ENCODE results near the gene CDKL5. TPM values are rescaled to one million over a fixed set of nuclear protein-coding genes. Genes with fewer than 3 reads are reported as not detected.

Gene CDKL5
- total RNA-seq, 6 experiments from 2014 or later: 5.6 to 5.9 (median 5.8) TPM

DNA sequence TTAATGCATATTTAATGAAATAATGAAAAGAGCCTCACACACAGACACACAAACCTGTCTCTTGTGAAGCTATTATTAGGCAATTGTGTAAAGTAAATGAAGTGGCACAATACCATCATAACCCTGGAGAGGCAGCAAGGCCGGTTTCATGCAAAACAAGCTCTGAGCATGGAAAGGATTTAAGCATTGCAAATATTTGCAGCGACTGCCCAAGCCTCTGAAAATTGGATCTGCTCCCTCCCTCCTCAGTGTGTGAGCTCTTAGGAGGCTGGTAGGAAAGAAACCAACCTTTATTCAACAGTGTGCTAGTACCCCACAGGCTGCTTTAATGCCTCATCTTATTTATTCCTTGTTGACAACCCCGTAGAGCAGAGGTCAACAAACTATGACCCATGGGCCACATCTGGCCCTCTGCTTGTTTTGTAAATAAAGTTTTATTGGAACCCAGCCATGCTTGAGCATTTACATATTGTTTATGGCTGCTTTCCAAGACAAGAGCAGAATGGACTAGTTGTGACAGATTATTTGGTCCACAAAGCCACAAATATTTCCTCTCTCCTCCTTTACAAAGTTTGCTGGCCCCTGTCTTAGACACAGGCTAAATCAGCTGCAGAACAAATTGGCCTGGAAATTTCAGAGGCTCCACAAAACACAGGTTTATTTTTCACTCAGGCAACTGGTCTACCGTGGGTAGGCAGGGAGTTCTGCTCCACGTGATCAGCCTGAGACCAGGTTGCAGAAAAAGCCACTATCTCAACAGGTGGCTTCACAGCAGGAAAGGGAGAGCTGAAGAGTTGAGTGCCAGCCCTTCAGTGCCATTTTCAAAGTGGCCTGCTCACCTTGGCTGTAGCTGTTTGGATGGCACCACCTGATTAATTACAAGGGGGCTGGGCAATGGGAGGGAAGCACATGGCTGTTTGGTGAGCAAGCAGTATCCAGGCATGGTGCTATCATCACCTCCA lies 229.7 kb downstream of the CDKL5 start:
- Mint-ChIP-seq H3K9me3 (no peaks in the 10 kb centered on the region), H3K4me1 (ENCODE audit: low read depth) (no peaks in the 10 kb centered on the region), H3K27me3 (ENCODE audit: insufficient read depth) (peaks cover 1% of the 10 kb centered on the region; the same call in 1 of the 2 replicates), H3K36me3 (ENCODE audit: low read depth) (no peaks in the 10 kb centered on the region), H3K27ac (no peak overlapping the region), H3K4me3 (no peak overlapping the region)
- no peak for DNase-seq
- TF ChIP-seq, protein P1, sequence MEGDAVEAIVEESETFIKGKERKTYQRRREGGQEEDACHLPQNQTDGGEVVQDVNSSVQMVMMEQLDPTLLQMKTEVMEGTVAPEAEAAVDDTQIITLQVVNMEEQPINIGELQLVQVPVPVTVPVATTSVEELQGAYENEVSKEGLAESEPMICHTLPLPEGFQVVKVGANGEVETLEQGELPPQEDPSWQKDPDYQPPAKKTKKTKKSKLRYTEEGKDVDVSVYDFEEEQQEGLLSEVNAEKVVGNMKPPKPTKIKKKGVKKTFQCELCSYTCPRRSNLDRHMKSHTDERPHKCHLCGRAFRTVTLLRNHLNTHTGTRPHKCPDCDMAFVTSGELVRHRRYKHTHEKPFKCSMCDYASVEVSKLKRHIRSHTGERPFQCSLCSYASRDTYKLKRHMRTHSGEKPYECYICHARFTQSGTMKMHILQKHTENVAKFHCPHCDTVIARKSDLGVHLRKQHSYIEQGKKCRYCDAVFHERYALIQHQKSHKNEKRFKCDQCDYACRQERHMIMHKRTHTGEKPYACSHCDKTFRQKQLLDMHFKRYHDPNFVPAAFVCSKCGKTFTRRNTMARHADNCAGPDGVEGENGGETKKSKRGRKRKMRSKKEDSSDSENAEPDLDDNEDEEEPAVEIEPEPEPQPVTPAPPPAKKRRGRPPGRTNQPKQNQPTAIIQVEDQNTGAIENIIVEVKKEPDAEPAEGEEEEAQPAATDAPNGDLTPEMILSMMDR (IDR thresholded peaks at IDR 0.05): no peak

DNA sequence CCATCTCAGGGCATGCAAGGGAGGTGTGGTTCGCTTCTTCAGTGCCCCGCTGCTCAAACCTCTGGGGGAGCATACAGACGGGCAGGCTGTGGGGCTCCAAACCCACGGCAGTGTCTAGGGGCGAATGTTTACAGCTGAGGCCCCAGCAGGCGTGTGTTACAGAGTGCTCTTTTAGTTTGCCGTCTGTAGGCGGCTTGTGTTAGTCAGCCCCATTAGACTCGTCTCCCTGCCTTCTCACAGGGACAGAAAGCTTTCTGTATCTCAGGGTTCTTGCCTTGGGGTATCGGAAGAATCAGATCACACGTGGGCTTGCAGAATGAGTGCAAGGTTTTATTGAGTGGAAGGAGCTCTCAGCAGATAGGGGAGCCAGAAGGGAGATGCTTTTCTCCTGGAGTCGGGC lies 235.9 kb downstream of the CDKL5 start:
- H3K4me1 Mint-ChIP-seq (ENCODE audit: low read depth): no peaks in the 10 kb centered on the region
- no peaks in the 10 kb centered on the region; the same call in 1 of the 2 replicates for H3K9me3 Mint-ChIP-seq
- no peaks in the 10 kb centered on the region for H3K36me3 Mint-ChIP-seq (ENCODE audit: low read depth)
- H3K4me3 Mint-ChIP-seq: no peak overlapping the region
- TF ChIP-seq, protein P1 (IDR thresholded peaks at IDR 0.05): no peak
- H3K27ac Mint-ChIP-seq: no peak overlapping the region
- DNase-seq: no peak
- H3K27me3 Mint-ChIP-seq (ENCODE audit: insufficient read depth): no peaks in the 10 kb centered on the region; the same call in 1 of the 2 replicates

DNA sequence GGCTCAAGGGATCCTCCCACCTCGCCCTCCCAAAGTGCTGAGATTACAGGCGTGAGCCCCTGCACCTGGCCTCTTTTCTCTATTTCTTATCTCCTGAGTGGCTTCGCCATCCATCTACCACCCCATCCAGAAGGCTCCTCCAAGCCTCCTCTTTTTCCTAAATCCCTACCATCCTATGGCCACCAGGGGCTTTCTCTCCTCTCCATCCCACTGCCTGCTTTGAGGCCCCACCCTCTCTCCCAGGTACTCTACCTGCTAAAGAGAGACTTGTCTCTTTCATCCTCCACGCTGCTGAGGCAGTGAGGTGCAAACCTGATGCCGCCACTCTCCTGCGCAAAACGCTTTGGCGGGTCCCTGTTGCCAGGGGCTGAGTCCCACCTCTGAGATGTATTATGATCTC lies 239.5 kb downstream of the CDKL5 start:
- H3K9me3 Mint-ChIP-seq: no peaks in the 10 kb centered on the region; the same call in 1 of the 2 replicates
- H3K4me1 Mint-ChIP-seq (ENCODE audit: low read depth): peaks cover 6% of the 10 kb centered on the region; the same call in 1 of the 2 replicates
- no peak for DNase-seq
- TF ChIP-seq, protein P1 (IDR thresholded peaks at IDR 0.05): no peak
- no peak overlapping the region for H3K4me3 Mint-ChIP-seq
- H3K27ac Mint-ChIP-seq: no peak overlapping the region
- no peaks in the 10 kb centered on the region; the same call in none of the 2 replicates for H3K27me3 Mint-ChIP-seq (ENCODE audit: insufficient read depth)
- no peaks in the 10 kb centered on the region for H3K36me3 Mint-ChIP-seq (ENCODE audit: low read depth)

DNA sequence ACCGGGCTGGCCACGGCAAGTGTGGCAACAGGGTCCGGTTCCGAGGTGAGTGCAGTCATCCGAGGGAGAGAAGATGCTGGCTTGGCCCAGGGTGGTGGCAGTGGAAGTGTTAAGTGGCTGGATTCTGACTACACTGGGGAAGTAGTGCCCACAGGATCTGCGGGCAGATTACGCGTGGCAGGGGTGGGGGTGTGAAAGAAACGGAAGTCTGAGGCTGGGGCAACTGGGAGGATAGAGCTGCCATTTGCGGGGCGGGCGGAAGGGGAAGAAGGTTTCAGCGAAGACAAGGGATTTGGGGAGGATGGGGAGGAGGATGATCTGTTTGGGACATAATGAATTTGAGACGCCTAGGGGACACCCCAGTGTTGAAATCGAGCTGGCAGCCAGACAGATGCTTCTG lies 241.2 kb downstream of the CDKL5 start:
- H3K27ac Mint-ChIP-seq: no peak overlapping the region
- H3K4me1 Mint-ChIP-seq (ENCODE audit: low read depth): peaks cover 6% of the 10 kb centered on the region; the same call in 1 of the 2 replicates
- H3K9me3 Mint-ChIP-seq: no peaks in the 10 kb centered on the region; the same call in 1 of the 2 replicates
- H3K27me3 Mint-ChIP-seq (ENCODE audit: insufficient read depth): peaks cover 2% of the 10 kb centered on the region
- H3K4me3 Mint-ChIP-seq: no peak overlapping the region
- no peak for DNase-seq
- TF ChIP-seq, protein P1 (IDR thresholded peaks at IDR 0.05): no peak
- H3K36me3 Mint-ChIP-seq (ENCODE audit: low read depth): no peaks in the 10 kb centered on the region

DNA sequence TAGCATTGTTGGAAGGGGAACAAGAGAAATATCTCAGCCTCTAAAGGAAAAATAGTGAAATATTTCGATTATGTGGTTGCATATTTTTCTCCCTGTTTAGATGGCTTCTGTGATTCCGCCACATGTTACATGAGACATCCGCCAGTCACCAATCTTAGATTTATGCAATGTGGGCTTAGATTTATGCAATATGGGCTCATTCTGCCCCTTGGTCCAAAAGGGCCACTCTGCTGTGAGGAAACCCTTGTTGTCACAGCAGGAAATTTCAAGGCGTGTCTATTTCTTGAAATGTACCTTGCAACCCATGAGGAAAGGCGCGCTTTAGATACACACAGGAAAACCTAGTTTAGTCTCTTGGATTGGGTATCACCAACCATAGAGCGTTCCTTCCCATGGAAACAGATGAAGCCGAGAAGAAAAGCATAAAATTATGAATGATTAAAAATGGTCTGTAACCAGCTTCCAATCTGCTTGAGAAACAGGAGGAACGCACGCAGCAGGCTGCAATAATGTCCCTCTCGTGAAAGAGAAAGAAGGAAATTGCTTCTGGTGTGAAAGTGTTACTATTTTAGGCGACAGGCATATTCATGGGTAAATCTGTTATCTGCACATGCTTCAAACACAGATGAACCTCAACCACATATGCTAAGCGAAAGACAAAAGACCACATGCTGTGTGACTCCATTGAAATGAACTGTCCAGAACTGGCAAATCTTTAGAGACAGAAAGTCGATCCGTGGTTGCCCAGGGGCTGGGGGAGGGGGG lies 242.8 kb downstream of the CDKL5 start:
- TF ChIP-seq, protein P1 (IDR thresholded peaks at IDR 0.05): no peak
- Mint-ChIP-seq H3K4me3 (peak overlapping the region; percentile 41; the same call in 1 of the 2 replicates), H3K36me3 (ENCODE audit: low read depth) (no peaks in the 10 kb centered on the region), H3K4me1 (ENCODE audit: low read depth) (peaks cover 6% of the 10 kb centered on the region; the same call in 1 of the 2 replicates), H3K27ac (no peak overlapping the region), H3K27me3 (ENCODE audit: insufficient read depth) (peaks cover 5% of the 10 kb centered on the region), H3K9me3 (no peaks in the 10 kb centered on the region; the same call in 1 of the 2 replicates)
- no peak for DNase-seq
